HG03097 (cell line): ENCODE measurements around the gene BNIP5.

ENCODE experiments used
- ATAC-seq: cut with Tn5 transposase; IDR thresholded peaks from one replicate; pipeline ENCODE4 v1.9.1; 2021; ENCODE audit not compliant: unreplicated experiment, low FRiP score

Gene BNIP5

DNA sequence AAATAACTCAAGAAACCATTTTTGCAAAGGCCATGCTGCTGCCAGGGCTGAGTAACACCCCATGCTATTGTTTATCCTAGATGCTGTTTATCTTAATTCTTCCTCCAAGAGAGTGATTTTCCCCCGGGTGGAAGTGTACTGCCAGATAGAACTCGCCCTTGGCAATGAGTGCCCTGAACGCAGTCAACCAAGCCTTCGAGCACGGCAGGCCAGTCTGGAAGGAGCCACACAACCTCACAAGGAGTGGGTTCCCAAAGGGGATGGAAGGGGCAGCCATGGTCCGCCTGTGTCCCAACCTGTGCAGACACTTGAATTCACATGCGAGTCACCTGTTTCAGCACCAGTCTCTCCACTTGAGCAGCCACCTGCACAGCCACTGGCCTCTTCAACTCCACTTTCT is 34.9 kb downstream of the BNIP5 start:
- no peak for ATAC-seq

DNA sequence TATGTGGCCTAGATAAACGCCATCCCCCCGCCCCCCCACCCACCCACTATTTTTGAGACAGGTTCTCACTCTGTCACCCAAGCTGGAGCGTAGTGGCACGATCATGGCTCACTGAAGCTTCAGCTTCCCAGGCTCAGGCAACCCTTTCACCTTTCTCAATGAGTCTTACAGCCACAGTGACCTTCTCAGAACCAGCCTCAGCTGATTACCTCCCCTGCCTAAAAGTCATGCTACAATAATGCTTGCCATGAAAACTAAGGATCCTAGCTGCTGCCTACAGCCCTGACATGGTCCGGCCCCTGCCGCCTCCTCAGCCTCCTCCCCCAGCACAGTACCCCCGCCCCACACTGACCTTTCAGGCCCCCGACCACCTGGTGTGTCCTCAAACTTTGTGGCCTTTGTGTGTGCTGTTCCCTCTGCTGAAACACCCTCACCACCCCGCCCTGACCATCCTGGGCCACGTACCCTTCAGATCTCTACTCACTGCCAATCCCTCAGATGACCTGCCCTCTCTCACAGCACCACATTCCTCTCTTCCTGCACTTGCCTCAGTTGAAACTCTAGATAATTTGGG is 35.5 kb downstream of the BNIP5 start:
- ATAC-seq, result no peak

- ATAC-seq, result no peak
Observed at GRCh38 chr6:36298027-36298426, 38.7 kb downstream of the BNIP5 start.

DNA sequence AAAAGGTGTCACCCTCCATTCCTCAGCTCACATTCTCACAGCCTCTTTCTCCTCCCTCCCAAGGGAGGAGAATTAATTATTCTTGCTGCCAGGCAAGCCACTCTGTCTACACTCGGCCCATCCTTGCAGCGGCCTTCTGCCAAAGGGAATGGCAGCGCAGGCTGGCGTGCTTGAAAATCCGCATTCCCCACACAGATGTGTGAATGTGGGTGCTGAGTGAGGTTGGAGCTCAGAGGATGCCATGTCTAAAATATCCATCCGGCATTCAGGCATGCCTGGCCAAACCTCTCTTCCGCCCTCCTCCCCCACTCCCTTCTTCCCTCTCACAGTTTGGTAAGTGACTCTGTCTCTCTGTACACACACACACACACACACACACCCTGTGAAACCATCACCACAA is 39.2 kb downstream of the BNIP5 start:
- ATAC-seq, result no peak

DNA sequence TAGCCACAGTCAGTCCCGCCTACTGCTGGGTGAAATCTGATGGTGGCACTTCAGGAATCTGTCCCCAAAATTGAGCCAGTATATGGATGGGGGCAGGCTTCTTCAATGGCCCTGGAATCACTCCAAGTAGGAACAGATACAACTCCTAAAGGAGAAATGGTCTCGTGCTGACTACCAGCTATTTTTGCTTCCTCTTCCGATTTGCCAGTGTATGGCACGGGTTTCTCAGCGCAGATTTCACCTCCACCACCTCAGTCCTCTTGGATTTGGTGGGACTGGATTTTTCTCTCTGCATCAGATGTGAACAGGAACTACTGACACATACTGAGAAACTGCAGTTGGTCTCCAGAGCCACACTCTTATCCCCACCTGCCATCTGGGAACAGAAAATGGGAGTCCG is 39.6 kb downstream of the BNIP5 start:
- no peak for ATAC-seq

GRCh38 chr6:36296240-36296639 is 40.4 kb downstream of the BNIP5 start:
- no peak for ATAC-seq

DNA sequence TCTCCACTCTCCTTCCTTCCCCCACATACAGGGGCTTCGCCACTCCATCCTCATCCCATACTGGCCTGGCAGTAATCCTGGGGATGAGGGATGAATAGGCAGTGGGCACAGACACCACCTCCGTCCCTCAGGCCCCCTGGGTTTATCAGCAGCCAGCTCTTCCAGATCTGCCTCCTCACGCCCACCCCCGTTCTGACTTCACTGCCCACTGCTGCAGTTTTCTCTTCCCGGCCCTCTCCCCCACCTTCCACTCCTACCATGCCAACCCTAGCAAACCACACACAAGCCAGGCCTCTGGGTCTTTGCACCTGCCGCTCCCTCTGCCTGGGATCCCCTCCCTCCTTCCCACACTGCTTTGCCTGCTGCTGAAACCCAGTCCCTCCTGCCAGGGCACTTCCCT is 44.5 kb downstream of the BNIP5 start:
- ATAC-seq, result no peak

DNA sequence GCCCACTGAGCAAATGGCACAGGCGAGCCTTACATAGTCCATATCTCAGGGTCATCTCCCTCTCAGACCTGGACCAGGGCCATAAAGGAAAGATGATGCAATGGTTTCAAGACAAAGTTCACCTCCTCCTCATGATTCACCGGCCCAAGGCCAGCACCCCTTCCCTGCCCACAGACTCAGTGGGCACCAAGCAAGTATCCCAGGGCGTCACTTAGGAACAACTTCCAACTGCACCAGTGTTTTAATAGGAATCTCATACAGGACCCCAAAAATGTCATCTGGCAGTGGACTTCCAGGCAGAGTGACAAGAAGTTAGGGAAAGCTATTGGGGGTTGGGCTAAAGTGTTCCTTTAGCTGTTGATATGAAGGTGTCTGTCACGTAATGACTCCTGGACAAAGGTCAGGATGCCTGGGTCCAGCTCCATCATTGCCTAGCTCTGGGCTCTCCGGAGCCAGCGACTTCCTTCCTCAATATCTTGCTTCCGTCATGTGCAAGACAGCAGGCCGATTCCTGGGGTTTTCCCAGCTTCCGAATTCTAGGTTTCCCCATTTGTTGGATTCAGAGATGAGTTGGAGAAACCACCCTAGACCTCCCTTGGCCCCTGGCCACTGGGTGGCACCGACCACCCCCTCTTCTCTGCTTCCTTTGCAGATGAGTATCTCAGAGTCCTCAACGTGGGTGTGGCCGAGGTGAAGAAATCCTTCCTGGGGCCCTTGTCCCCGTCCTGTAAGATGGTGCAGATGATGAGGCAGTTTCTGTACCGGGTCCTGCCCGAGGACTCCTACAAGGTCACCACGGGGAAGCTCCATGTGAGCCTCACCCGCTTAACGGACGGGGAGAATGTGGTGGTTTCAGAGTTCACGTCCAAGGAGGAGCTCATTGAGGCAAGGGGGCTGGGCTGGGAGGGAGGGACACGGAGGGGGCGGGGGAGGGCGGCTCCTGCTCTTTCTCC is 45.7 kb downstream of the BNIP5 start:
- no peak for ATAC-seq

GRCh38 chr6:36289281-36289878 is 47.3 kb downstream of the BNIP5 start:
- ATAC-seq, result no peak

- no peak for ATAC-seq
Observed at GRCh38 chr6:36286858-36287257, 49.8 kb downstream of the BNIP5 start.

DNA sequence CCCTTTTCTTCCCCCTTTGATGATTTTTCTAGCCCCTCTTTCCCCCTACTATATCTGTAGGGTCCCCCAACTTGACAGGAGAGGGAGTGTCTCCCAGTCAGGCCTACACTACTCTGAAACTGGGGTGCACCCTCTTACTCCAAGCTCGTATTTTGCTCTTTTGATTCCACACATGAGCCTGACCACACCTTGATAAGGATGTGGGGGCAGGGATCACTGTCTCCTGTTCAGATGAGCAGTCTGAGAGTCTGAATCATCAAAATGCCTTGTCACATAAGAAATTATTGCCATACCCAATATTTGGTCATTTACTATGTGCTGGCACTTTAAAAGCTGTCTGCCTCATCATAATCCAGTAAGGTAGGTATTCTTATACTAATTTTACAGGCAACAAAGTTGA is 50.9 kb downstream of the BNIP5 start:
- no peak for ATAC-seq

DNA sequence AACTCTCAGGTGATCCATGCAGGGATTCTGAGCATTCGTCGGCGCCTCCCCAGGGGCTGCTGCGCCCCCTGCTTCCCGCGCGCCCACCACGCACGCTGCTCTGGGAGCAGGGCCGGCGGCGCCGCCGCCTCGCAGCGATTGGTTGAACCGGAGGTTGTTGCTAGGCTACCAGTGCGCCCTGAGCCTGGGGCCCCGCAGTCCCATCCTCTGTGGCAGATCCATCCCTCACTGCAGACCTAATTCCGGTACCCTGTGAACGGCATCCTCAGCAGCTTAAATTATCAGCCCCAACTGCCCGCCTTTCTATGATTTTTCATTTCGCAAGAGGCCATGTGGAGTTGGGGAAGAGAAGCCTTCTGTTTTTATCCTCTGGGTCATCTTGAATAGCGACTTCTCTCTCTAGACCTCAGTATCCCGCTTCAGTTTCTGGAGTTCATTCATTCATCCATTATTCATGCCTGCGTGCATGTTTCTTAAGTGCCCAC is 51.5 kb downstream of the BNIP5 start:
- ATAC-seq, result no peak

- ATAC-seq, result no peak
Observed at GRCh38 chr6:36284359-36284758, 52.3 kb downstream of the BNIP5 start.

GRCh38 chr6:36283608-36284007 is 53.1 kb downstream of the BNIP5 start:
- no peak for ATAC-seq

DNA sequence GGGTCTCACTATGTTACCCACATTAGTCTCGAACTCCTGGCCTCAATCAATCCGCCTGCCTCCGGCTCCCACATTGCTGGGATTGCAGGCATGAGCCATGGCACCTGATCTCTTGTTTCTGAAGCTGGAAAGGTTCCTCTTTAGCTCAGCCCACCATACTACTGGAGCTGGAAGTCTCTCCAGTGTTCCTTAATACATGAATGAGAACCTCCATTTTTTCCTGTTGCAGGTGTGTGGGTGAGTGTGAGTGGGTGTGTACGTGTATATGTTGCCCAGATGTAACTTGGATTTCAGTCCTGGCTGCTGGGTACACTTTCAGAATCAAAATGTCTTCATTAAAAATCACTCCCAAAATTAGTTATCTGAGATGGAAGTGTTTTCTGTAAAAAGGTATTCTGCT is 55.7 kb downstream of the BNIP5 start:
- ATAC-seq, result no peak

DNA sequence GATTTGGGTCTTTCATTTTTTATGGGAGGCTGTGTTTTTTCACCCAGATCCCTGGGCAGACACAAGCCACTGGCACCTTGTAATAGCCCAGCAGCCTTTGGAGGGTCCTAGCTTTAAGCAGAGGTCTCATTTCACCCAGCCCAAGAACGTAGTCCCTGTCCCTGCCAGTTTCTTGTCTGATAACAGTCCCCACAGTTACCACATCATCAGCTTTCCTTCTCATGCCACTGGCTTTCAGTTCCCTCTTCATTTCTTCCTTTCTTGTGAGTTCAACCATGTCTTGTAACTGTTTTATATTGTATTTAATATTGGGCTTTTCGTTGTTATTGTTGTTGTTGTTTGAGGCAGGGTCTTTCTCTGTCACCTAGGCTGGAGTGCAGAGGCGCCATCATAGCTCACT is 56.2 kb downstream of the BNIP5 start:
- ATAC-seq, result no peak

DNA sequence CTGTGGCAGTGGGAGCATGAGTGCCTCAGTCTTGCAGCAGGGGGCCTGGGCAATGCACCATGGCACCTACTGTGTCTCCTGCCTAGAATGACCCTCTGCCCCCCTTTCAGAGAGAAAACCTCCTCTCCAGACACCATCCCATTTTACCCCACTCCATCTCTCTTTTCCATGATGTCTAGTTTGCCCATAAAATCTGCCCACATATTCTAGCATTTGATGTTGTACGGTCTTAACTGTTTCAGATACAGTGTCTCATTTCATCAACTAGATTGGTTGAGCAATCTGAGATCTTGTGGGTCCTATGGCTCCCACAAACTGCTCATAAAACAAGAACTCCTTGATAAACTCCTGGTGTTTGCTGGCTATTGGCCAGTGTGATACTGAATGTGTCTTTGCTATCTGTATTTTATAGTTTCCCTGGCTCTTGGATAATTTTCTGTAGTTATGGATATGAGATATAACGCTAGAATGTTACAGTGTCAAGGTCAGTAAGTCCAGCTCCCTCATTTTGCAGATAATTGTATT is 58.7 kb downstream of the BNIP5 start:
- no peak for ATAC-seq

DNA sequence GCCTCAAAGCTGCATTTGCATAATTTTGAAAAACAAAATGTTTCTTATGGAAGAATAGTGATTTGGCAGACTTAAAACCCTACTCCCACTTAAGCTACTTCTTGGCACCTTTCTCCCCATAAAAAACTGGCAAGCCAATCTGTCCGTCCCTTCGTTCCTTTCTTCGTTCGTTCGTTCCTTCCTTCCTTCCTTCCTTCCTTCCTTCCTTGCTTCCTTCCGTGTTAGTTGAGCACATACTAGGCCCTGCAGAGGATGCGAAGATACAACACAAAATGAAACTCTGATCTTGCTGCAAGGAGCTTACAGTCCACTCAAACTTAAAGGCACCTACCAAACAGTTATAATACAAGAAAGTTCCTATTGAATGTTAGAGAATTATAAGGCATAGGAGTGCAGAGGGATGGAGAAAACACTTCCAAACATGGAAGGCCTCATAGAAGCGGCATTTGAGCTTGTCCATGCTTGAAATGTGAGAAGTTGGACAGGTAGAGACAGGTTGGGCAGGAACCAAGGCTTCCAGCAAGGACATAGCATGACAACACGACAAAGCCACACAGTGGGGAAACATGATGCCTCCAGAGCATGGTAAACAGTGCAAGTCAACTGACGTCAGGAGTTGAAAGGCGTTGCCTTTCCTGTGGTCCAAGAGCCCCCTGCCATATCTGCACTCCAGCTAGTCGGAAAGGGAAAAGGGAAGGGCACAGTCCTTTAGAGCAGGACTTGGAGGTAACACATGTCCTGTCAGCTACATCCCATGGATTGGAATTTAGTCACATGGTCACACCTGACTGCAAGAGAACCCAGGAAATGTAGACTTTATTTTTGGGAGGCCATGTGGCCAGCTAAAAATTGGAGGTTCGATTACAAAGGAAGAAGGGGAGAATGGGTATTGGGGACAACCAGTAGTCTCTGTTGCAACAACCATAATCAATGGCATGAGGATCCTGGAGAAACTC is 59.8 kb downstream of the BNIP5 start:
- no peak for ATAC-seq

DNA sequence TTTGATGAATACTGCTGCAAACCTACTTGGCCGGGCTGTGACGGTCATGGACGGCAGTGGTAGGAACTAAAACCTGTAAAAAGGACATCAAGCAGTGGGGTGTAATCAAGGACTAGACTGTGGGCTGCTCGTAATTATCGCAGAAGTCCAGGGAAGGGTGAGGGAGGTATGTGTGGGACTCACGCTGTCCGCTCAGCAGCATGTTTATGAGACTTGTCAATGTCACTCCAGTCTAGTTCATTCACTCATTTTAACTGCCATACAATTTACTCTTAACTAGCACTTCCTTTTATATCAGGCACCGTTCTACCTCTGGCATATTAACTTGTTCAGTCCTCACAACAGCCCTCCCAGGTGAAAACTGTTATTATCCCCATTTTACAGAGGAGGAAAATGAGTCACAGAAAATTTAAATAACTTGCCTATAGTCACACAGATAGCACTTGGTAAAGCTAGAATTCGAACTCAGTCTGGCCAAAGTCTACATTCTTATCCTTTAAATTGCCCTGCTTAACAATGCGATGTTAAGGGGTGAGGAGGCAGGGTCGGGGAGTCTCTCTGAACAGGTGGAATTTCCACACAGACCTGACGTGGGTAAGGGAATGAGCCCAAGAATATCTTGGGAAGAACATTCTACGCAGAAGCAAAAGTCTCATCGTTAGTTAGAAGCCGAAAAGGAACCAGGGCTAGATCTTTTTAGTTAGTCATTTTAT is 62.7 kb downstream of the BNIP5 start:
- no peak for ATAC-seq

DNA sequence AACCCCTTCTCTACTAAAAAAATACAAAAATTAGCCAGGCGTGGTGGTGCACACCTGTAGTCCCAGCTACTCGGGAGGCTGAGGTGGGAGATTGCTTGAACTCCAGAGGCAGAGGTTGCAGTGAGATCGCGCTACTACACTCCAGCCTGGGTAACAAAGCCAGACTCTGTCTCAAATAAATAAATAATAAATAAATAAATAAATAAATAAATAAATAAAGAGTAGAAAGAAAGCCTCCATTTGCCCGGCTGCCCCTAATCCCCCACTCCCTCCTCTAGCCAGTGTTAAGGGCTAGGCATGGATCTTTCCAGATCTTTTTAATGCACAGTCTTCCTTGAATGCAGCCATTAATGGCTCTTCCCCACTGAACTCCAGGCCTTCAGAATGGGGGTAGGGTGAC is 63.6 kb downstream of the BNIP5 start:
- ATAC-seq, result no peak
